IPS-20b (cell line): ENCODE measurements around the gene NET1.
"Not testable (repeated sequence)": the region's sequence is repeated elsewhere in the genome, so short reads cannot be mapped to it uniquely, and the experiment has no call there.

Experiments used
- H3K27ac ChIP-seq: one replicate; pipeline ENCODE4 v1.5.1; 2013; ENCODE audit warnings: low read length
- H3K27me3 ChIP-seq: 2 replicates; pipeline ENCODE4 v1.6.1; 2013; ENCODE audit warnings: mild to moderate bottlenecking, low read length, inconsistent platforms; ENCODE audit not compliant: insufficient read depth
- H3K36me3 ChIP-seq: 2 replicates; pipeline ENCODE4 v1.6.1; 2013; ENCODE audit warnings: low read depth, mild to moderate bottlenecking, inconsistent platforms, low read length, moderate library complexity; ENCODE audit not compliant: insufficient read depth
- H3K4me1 ChIP-seq: 2 replicates; pipeline ENCODE4 v1.6.1; 2013; ENCODE audit warnings: mild to moderate bottlenecking, control low read depth, inconsistent platforms, low read length, moderate library complexity; ENCODE audit not compliant: insufficient read depth
- H3K4me3 ChIP-seq: 2 replicates; pipeline ENCODE4 v1.5.1; 2013; ENCODE audit warnings: mild to moderate bottlenecking, low read length, inconsistent platforms
- H3K9ac ChIP-seq: 2 replicates; pipeline ENCODE4 v1.6.1; 2013; ENCODE audit warnings: low read depth, mild to moderate bottlenecking, inconsistent platforms, low read length, moderate library complexity
- H3K9me3 ChIP-seq: 2 replicates; pipeline ENCODE4 v1.6.1; 2013; ENCODE audit warnings: mild to moderate bottlenecking, low read depth, low read length, inconsistent platforms; ENCODE audit not compliant: insufficient read depth

NET1 gene

DNA sequence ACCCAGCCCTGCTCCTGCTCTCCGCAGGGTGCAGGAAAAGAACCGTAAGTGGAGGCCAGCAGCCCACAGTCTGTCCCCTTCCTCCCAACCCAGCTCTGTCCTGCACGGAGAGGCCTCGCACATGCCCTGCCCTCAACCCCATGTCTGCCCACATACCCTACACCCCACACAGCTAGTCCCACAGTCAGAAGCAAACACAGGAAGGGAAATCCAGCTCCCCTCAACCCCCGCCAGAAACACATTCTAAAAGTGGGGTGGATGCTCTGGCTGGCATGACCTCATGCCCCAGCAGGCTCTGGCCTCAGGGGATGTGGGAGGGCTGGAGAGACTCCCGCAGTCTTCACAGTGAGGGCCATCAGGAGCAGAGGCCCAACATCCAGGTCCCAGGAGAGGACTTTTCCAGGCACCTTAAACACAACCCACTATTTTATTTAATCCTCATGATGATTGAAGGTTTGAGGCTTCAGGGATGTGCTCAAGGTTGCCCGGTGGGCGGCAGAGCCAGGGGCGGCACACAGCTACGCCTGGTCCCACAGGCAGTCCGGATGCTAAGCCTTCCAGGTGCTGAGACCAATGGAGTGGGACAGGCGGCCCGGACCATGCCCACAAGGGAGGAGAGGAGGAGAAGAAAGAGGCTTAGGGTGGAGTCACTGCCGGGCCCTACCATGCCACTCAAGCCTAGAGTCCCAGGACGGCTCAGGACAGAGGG lies 57.1 kb downstream of the NET1 start:
- H3K9ac ChIP-seq, result no peak overlapping the region

DNA sequence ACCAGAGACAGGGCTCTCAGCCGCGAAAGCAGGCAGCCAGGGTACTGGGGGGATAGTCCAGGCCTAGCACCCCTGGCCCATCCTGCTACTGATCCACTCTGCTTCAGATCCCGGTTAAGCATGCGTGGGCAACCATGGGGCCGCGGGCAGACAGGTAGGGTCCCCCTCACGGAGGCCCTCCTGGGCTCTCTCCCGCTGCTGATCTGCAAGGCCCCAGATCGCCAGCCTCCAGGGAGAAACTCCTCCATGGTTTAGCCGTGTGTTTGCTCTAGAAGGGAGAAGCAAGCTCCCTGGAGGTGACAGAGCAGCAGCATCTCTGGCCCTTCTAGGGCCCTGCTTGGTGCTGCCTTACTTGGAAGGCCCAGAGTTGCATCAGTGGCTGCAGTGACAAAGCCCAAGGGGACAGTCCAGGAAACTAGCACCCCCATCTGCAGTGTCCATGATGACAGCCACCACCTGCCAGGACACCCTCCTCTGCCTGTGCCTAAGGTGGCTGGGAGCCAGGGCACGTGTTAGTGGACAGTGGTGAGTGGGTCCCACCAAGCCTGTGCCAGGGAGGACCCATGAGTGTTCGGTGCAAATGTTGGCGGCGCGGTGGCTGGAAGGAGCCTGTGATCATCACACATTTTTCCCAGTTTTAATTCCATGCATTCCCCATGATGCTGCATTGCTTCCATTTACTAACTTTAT lies 57.9 kb downstream of the NET1 start:
- no peak overlapping the region for H3K9ac ChIP-seq
- no peak overlapping the region for H3K4me3 ChIP-seq
- 0 out of 2 replicates have a peak, but pooled peaks cover 6% of the 10 kb centered on the region for H3K9me3 ChIP-seq
- H3K27me3 ChIP-seq, result no peaks in the 10 kb centered on the region
- no peaks in the 10 kb centered on the region for H3K36me3 ChIP-seq
- peaks cover 20% of the 10 kb centered on the region; the same call in 1 of the 2 replicates for H3K4me1 ChIP-seq
- no peak overlapping the region for H3K27ac ChIP-seq

More for the DNA sequence above, 57.1 kb downstream of the NET1 start:
- peaks cover 20% of the 10 kb centered on the region; the same call in 1 of the 2 replicates for H3K4me1 ChIP-seq
- H3K27ac ChIP-seq, result no peak overlapping the region
- no peaks in the 10 kb centered on the region for H3K36me3 ChIP-seq
- H3K9me3 ChIP-seq, result 0 out of 2 replicates have a peak, but pooled peaks cover 6% of the 10 kb centered on the region
- H3K4me3 ChIP-seq, result no peak overlapping the region
- no peaks in the 10 kb centered on the region for H3K27me3 ChIP-seq

DNA sequence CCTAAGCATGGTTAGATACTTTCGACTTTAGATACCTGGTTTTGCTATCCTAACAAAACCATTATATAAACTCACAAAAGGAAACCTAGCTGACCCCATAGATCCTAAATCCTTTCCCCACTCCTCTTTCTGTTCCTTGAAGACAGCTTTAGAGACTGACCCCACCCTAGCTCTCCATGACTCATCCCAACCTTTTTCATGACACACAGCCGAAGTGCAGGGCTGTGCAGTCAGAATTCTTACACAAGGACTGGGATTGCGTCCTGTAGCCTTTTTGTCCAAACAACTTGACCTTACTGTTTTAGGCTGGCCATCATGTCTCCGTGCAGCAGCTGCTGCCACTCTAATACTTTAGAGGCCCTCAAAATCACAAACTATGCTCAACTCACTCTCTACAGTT lies 62.3 kb downstream of the NET1 start:
- not testable (repeated sequence) for H3K9me3 ChIP-seq

DNA sequence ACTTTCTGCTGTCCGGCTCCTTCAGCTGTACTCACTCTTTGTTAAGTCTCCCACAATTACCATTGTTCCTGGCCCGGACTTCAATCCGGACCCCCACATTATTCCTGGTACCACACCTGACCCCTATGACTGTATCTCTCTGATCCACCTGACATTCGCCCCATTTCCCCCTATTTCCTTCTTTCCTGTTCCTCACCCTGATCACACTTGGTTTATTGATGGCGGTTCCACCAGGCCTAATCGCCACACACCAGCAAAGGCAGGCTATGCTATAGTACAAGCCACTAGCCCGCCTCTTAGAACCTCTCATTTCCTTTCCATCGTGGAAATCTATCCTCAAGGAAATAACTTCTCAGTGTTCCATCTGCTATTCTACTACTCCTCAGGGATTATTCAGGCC lies 62.7 kb downstream of the NET1 start:
- H3K27ac ChIP-seq, H3K36me3 ChIP-seq, H3K9me3 ChIP-seq, H3K4me3 ChIP-seq, H3K9ac ChIP-seq, H3K27me3 ChIP-seq: not testable (repeated sequence)
- H3K4me1 ChIP-seq, result peaks cover 15% of the 10 kb centered on the region

More for the DNA sequence above, 62.3 kb downstream of the NET1 start:
- not testable (repeated sequence) for H3K4me3 ChIP-seq, H3K9ac ChIP-seq, H3K27me3 ChIP-seq, H3K36me3 ChIP-seq, H3K27ac ChIP-seq
- peaks cover 15% of the 10 kb centered on the region for H3K4me1 ChIP-seq

GRCh38 chr10:5475974-5476807 lies 63.8 kb downstream of the NET1 start:
- H3K4me3 ChIP-seq, H3K9ac ChIP-seq, H3K36me3 ChIP-seq, H3K27me3 ChIP-seq, H3K9me3 ChIP-seq, H3K27ac ChIP-seq: not testable (repeated sequence)
- peaks cover 15% of the 10 kb centered on the region for H3K4me1 ChIP-seq

DNA sequence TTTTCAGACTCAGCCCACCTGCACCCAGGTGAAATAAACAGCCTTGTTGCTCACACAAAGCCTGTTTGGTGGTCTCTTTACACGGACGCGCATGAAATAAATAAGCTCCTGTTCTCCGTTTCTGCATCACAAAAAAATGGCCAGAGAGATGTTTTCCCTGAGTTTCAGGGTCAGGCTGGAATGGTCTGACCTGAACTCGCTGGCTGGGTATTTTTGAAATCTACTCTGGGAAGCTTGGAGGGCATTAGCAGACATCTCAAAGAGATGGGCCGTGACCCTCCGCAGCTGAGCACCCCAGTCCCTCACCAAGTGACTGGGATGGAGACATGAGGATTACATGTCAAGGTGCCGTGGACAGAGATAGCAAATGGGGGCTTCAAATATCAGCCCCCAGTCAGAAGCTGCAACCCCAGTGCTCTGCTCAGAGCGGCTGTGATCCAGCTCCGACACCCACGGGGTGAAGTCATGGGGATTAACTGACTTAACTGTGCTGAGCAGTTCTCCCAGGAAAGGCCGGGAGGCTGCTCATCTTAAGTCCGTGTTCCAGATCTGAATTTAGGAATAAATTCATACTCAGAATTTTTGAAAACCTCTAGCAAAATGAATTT lies 64.7 kb downstream of the NET1 start:
- no peak overlapping the region for H3K4me3 ChIP-seq
- H3K27me3 ChIP-seq, result no peaks in the 10 kb centered on the region
- peak overlapping the region; percentile 89 for H3K27ac ChIP-seq
- peaks cover 15% of the 10 kb centered on the region for H3K4me1 ChIP-seq
- H3K36me3 ChIP-seq, result no peaks in the 10 kb centered on the region
- peak overlapping the region; percentile 65; the same call in 1 of the 2 replicates for H3K9ac ChIP-seq
- no peaks in the 10 kb centered on the region for H3K9me3 ChIP-seq

DNA sequence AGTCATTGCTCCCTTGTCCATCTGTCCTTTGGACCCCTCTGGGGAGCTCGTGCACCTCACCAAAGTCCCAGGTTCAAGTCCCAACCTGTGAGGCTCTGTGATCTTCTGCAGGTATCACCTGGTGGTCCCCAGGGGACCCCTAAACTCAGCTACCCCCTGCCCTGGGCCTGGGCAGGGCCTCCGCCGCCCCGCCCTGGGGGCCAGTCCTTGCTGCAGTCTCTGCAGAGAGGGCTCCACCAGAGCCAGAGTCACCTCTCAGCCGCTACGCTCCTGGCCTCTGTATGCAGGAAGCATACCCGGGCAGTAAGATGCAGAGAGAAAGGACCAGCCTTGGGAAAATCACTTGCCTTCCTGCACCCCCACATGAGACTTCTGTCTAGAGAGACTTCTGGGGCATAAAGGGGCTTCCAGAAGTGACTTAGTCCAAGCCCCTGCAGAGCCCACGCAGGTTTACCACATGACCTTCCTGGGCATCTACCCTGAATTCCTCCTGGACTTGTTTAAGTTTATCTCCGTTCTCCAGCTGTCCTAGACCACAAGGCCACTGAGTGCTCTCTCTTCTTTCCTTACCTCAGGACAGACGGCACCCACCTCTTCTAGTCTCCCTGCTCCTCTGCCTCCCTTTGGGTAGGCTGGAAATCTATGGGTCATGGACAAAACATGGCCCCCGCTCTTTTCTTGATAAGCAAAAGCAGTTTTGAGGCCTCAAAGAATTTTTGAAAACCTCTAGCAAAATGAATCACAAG lies 65.8 kb downstream of the NET1 start:
- no peak overlapping the region; the same call in 1 of the 2 replicates for H3K9ac ChIP-seq
- no peaks in the 10 kb centered on the region for H3K9me3 ChIP-seq
- H3K36me3 ChIP-seq, result no peaks in the 10 kb centered on the region
- no peaks in the 10 kb centered on the region for H3K27me3 ChIP-seq
- H3K27ac ChIP-seq, result no peak overlapping the region
- H3K4me1 ChIP-seq, result peaks cover 15% of the 10 kb centered on the region
- no peak overlapping the region for H3K4me3 ChIP-seq

DNA sequence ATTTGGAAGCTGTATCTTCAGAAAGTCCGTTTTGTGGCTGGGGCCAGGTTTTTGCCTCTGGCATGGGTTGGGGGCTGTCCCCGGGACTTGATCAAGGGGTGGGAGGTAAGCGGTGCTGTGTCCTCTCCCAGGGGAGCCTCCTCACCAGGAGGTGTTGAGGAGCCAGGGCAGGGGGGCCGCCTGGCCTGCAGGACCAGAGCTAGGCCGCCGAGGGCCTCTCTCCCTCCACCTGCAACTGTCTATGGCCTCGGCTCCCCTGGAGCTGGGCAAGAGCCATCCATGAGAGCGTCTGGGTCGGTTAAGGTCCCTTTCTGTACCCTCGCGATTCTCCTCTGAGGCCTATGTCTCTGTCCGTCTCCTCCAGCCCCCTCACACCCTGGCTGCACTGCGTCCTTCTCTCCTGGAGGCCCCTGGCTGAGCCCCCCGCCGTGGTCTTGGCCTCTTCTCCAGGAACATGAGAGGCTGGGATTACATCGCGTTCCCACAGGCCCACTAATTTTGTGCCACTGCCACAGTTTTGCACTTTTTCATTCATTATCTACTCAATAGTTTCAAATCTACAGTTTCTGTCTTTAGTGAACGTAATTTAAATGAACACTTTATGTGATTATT lies 66.4 kb downstream of the NET1 start:
- Histone ChIP-seq H3K9ac (no peak overlapping the region), H3K4me3 (no peak overlapping the region), H3K4me1 (peaks cover 15% of the 10 kb centered on the region), H3K27me3 (no peaks in the 10 kb centered on the region), H3K9me3 (no peaks in the 10 kb centered on the region), H3K36me3 (no peaks in the 10 kb centered on the region), H3K27ac (no peak overlapping the region)

DNA sequence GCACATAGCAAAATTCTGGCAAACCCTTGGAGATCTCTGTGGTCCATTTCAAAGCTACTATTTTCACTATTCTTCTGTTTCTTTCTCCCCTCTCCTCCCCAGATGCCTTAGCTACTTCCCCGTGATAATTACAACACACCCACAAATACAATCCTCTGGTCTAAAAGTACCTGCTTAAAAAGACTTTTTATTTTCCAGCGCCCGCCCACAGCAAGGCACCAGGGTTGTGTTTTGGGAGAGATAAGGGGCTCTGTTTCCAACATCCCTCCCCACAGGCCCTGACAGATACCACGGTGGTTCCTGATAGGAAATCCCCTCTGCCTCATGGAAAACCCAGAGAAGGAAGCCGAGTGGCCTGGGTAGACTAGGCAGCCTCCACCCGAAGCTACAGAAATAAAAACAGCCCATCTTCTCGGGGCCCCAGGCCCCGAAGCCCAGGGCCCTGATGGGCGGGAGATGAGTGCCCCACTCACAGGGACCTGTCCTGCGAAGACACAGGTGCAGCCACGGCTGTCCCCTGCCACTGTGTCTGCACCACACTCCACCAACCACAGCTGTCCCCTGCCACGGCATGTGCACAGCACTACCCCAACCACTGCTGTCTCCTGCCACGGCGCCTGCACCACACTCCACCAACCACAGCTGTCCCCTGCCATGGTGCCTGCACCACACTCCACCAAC lies 67.3 kb downstream of the NET1 start:
- Histone ChIP-seq H3K9ac (no peak overlapping the region), H3K4me1 (peaks cover 15% of the 10 kb centered on the region), H3K4me3 (no peak overlapping the region), H3K27me3 (no peaks in the 10 kb centered on the region), H3K36me3 (no peaks in the 10 kb centered on the region), H3K9me3 (no peaks in the 10 kb centered on the region), H3K27ac (no peak overlapping the region)

DNA sequence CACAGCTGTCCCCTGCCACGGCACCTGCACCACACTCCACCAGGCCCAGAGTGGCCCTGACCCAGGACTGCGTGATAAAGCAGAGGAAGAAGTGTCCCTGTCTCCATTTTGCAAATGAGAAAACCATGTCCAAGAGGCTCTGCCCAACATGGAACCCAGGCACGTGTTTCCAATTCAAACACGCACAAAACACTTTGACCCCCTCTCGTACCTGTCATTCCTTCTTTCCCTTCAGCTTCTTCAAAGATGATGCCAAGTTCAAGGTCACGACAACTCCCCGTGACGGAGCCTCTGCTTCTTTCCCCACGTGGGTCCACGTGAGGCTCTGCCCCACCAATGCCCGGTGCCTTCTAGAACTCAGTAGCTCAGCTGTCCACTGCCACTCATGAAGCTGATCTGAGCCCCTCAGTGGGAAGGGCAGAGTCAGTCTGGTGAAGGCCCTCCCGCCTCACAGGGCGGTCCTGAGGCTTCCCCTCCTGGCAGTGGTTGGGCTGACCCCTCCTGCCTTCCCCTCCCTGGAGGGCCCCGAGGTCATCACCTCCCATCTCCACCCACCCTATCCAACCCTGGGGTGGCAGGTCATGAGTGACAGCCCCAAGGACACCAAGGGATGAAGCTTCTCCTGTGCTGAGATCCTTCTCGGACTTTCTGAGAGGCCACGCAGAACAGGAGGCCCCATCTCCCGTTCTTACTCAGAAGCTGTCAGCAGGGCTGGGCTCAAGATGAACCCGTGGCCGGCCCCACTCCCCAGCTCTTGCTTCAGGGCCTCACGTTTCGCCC lies 68.0 kb downstream of the NET1 start:
- H3K4me1 ChIP-seq, result peaks cover 15% of the 10 kb centered on the region
- no peak overlapping the region for H3K27ac ChIP-seq
- H3K27me3 ChIP-seq, result no peaks in the 10 kb centered on the region
- no peak overlapping the region for H3K4me3 ChIP-seq
- H3K36me3 ChIP-seq, result no peaks in the 10 kb centered on the region
- no peaks in the 10 kb centered on the region for H3K9me3 ChIP-seq
- no peak overlapping the region for H3K9ac ChIP-seq
